GM21529 (cell line): ENCODE results near the gene CCNT1.
"Not testable (repeated sequence)": the region's sequence is repeated elsewhere in the genome, so short reads cannot be mapped to it uniquely, and the experiment has no call there.

ENCODE experiments used
- ATAC-seq: cut with Tn5 transposase; IDR thresholded peaks from one replicate; pipeline ENCODE4 v1.9.1; 2021; ENCODE audit not compliant: unreplicated experiment

Gene CCNT1

GRCh38 chr12:48641752-48642555 is 74.6 kb downstream of the CCNT1 start:
- ATAC-seq: not testable (repeated sequence)

- no peak for ATAC-seq
Observed at GRCh38 chr12:48640854-48641253, 75.7 kb downstream of the CCNT1 start.

- ATAC-seq: no peak
Observed at GRCh38 chr12:48640428-48640827, 76.1 kb downstream of the CCNT1 start.
